CD14-positive monocyte (primary cell): ENCODE measurements around the gene HDAC4. TPM values are rescaled to one million over a fixed set of nuclear protein-coding genes. Genes with fewer than 3 reads are reported as not detected.
A peak's percentile ranks its signal among the peaks of the same experiment; 100 is the strongest.

Source experiments
- DNase-seq, 3 donors: peaks; one replicate each; pipeline ENCODE4 v3.0.0-alpha.2; 2011 to 2022
- H2AFZ ChIP-seq: 2 replicates; pipeline ENCODE4 v1.6.0; 2012; ENCODE audit warnings: mild to moderate bottlenecking, low read depth, low read length, inconsistent platforms; ENCODE audit not compliant: insufficient read depth, poor library complexity, severe bottlenecking
- H3K27ac ChIP-seq, 2 donors: 1 replicate in 1 of 2; 2 replicates in 1 of 2; pipeline ENCODE4 v1.5.1; 2012 to 2013; ENCODE audit warnings: low read length in 2 of 2, control low read depth in 1 of 2, inconsistent platforms in 1 of 2, low read depth in 1 of 2, mild to moderate bottlenecking in 1 of 2
- H3K27me3 ChIP-seq, 2 donors: one replicate each; pipeline versions ENCODE4 v1.6.0 to v1.6.1; 2011 to 2013; ENCODE audit warnings: low read length in 2 of 2; ENCODE audit not compliant: control insufficient read depth in 2 of 2, insufficient read depth in 2 of 2
- H3K36me3 ChIP-seq, 2 donors: replicated peaks in 1 of 2; 1 replicate in 1 of 2; 2 replicates in 1 of 2; pipeline versions ENCODE4 v1.5.1 to v1.6.1; 2012 to 2013; ENCODE audit warnings: low read length in 2 of 2, control low read depth in 1 of 2, inconsistent platforms in 1 of 2, mild to moderate bottlenecking in 1 of 2; ENCODE audit not compliant: insufficient read depth in 2 of 2, control insufficient read depth in 1 of 2
- H3K4me1 ChIP-seq, 2 donors: 1 replicate in 1 of 2; 2 replicates in 1 of 2; pipeline versions ENCODE4 v1.5.1 to v1.6.1; 2012 to 2013; ENCODE audit warnings: low read length in 2 of 2, control low read depth in 1 of 2, inconsistent platforms in 1 of 2, mild to moderate bottlenecking in 1 of 2, moderate library complexity in 1 of 2; ENCODE audit not compliant: insufficient read depth in 2 of 2, control insufficient read depth in 1 of 2
- H3K4me2 ChIP-seq: replicated peaks from 2 replicates; pipeline ENCODE3; 2012; ENCODE audit warnings: low read length, moderate library complexity, mild to moderate bottlenecking; ENCODE audit not compliant: poor library complexity, severe bottlenecking; ENCODE audit errors: extremely low read depth
- H3K4me3 ChIP-seq, 3 experiments: fragments of 200-600 bp in 1 of 3; sonication (generic) in 1 of 3; replicated peaks in 1 of 3; 1 replicate in 2 of 3; 2 replicates in 1 of 3; pipeline ENCODE4 v1.5.1; 2011 to 2013; ENCODE audit warnings: low read length in 3 of 3, mild to moderate bottlenecking in 3 of 3, control low read depth in 2 of 3, low read depth in 2 of 3, inconsistent platforms in 1 of 3, moderate library complexity in 1 of 3
- H3K79me2 ChIP-seq: 2 replicates; pipeline ENCODE4 v1.6.0; 2012; ENCODE audit warnings: mild to moderate bottlenecking, control low read depth, inconsistent platforms, low read length, moderate library complexity; ENCODE audit not compliant: insufficient read depth
- H3K9ac ChIP-seq: 2 replicates; pipeline ENCODE4 v1.6.0; 2017; ENCODE audit warnings: low read length, mild to moderate bottlenecking; ENCODE audit not compliant: insufficient read depth, poor library complexity, severe bottlenecking
- H3K9me3 ChIP-seq, 2 donors: replicated peaks in 1 of 2; 1 replicate in 1 of 2; 2 replicates in 1 of 2; pipeline versions ENCODE4 v1.5.1 to v1.6.1; 2012 to 2013; ENCODE audit warnings: low read length in 2 of 2, control low read depth in 1 of 2; ENCODE audit not compliant: control insufficient read depth in 1 of 2, insufficient read depth in 1 of 2
- H4K20me1 ChIP-seq: 2 replicates; pipeline ENCODE4 v1.6.0; 2012; ENCODE audit warnings: mild to moderate bottlenecking, low read length, control low read depth, moderate library complexity; ENCODE audit not compliant: insufficient read depth
- H3K27ac Mint-ChIP-seq, 7 donors: one replicate each; pipeline ENCODE4 v1.8.0; 2020; ENCODE audit warnings: mild to moderate bottlenecking in 7 of 7, mixed read lengths in 7 of 7, moderate library complexity in 6 of 7, inconsistent platforms in 2 of 7
- H3K27me3 Mint-ChIP-seq, 3 donors: one replicate each; pipeline ENCODE4 v1.8.0; 2021 to 2022; ENCODE audit warnings: low read depth in 3 of 3, mild to moderate bottlenecking in 3 of 3, mixed read lengths in 3 of 3, moderate library complexity in 3 of 3, inconsistent platforms in 1 of 3
- H3K36me3 Mint-ChIP-seq, 2 donors: one replicate each; pipeline ENCODE4 v1.8.0; 2020; ENCODE audit warnings: mixed read lengths in 2 of 2, inconsistent platforms in 1 of 2, mild to moderate bottlenecking in 1 of 2
- H3K4me1 Mint-ChIP-seq: one replicate; pipeline ENCODE4 v1.8.0; 2020; ENCODE audit warnings: mild to moderate bottlenecking, mixed read lengths
- H3K4me3 Mint-ChIP-seq, 2 donors: one replicate each; pipeline ENCODE4 v1.8.0; 2020; ENCODE audit warnings: mild to moderate bottlenecking in 2 of 2, mixed read lengths in 2 of 2, moderate library complexity in 1 of 2
- H3K9me3 Mint-ChIP-seq, 7 donors: one replicate each; pipeline ENCODE4 v1.8.0; 2020 to 2022; ENCODE audit warnings: mixed read lengths in 7 of 7, mild to moderate bottlenecking in 6 of 7, moderate library complexity in 6 of 7, inconsistent platforms in 2 of 7
- WGBS: methylation state at CpG from one replicate; pipeline ENCODE4 v1.1.5; 2013; ENCODE audit warnings: missing lambda C conversion rate; ENCODE audit not compliant: insufficient coverage; 5-methylcytosine and 5-hydroxymethylcytosine counted together
- intact Hi-C, 2 donors: fragments of 100-400 bp; cut with micrococcal nuclease; formaldehyde crosslinking; loops; one replicate each; pipeline versions ENCODE4 v1.15.0 to v1.15.1; 2023
- polyA plus RNA-seq, 3 donors: library from polyadenylated mRNA; depleted of rRNA in 1 of 3; unstranded in 2 of 3; stranded (reverse) in 1 of 3; fragments of 300-500 nt in 2 of 3; fragments of >200 nt in 1 of 3; fragmentation: Illumina TruSeq in 2 of 3; gene quantifications; 1 replicate in 2 of 3; 2 replicates in 1 of 3; pipeline ENCODE4 v1.2.3, GENCODE V29; 2012 to 2021
- TF ChIP-seq, protein P1 (sequence below): fragments of 200-600 bp; IDR thresholded peaks from one replicate; pipeline ENCODE4 v1.8.0; 2022; ENCODE audit warnings: antibody characterized with exemption, mild to moderate bottlenecking

The HDAC4 gene
- polyA plus RNA-seq, 3 donors, result 3.3 to 23.0 (median 4.5) TPM

DNA sequence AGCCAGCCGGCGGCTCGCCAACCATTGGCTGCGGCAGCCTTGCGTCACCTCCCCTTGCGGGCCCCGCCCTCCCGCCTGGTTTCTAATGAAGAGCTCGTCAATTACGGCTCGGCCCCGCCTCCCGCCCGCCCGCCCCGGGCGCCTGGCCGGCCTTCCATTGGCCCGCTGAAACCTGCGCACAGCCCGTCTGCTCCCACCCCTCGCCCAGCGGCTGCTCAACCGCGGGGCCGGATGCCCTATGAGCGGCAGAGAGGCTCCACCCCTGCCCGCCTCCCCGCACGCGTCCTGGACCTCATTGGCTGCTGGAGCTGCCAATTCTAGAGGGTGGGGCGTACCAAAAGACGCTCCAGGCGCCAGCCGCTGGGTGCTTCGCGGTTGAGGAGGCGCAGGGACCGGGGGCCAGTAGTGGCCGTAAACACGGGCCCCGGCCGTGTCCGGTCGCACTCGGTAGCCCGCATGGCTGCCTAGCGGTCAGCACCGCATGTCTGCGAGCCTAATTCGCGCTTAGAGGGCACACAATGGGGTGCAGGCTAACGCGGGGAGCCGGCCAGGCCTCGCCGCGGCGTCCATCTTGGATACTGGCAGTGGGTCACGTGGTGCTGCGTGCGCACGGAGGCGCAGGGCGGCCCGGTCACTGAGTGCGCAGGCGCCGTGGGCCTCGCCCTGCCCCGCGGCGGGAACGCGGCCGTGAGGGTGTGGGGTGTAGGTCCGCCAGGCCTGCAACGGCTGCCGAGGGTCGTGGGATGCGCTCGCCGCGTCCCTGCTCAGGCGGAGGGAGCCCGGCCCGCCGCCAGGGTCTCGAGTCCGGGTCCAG is 454 bp upstream of the HDAC4 start:
- Histone ChIP-seq H3K9me3 (no peaks in the 10 kb centered on the region), H3K27ac (peak overlapping the region; percentile 99), H3K4me2 (peak overlapping the region; percentile 78), H3K36me3 (no peaks in the 10 kb centered on the region), H2AFZ (peak overlapping the region; percentile 83), H3K4me1 (peaks cover 14 to 36% of the 10 kb centered on the region in 2 donors), H3K79me2 (peaks cover 43% of the 10 kb centered on the region), H3K27me3 (no peaks in the 10 kb centered on the region), H3K4me3 (peak overlapping the region; percentile 52 to 85 (median 79)), H3K9ac (peak overlapping the region; percentile 94), H4K20me1 (peaks cover 13% of the 10 kb centered on the region)
- Mint-ChIP-seq H3K9me3 (no peaks in the 10 kb centered on the region), H3K27ac (peak overlapping the region; percentile 95 to 99 (median 98)), H3K27me3 (peaks cover 0 to 11% (median 0%) of the 10 kb centered on the region in 3 donors), H3K36me3 (peaks cover 4 to 7% of the 10 kb centered on the region in 2 donors), H3K4me3 (peak overlapping the region; percentile 79 to 88), H3K4me1 (peaks cover 39% of the 10 kb centered on the region)
- TF ChIP-seq, protein P1, sequence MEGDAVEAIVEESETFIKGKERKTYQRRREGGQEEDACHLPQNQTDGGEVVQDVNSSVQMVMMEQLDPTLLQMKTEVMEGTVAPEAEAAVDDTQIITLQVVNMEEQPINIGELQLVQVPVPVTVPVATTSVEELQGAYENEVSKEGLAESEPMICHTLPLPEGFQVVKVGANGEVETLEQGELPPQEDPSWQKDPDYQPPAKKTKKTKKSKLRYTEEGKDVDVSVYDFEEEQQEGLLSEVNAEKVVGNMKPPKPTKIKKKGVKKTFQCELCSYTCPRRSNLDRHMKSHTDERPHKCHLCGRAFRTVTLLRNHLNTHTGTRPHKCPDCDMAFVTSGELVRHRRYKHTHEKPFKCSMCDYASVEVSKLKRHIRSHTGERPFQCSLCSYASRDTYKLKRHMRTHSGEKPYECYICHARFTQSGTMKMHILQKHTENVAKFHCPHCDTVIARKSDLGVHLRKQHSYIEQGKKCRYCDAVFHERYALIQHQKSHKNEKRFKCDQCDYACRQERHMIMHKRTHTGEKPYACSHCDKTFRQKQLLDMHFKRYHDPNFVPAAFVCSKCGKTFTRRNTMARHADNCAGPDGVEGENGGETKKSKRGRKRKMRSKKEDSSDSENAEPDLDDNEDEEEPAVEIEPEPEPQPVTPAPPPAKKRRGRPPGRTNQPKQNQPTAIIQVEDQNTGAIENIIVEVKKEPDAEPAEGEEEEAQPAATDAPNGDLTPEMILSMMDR, result no peak
- intact Hi-C loops, result loop anchor here in 1 of 2 donors (2.0 to 5.0 kb wide), 3 partner anchors 36 to 100 kb away; no protein-coding TSS in a partner anchor
- under 1% methylated on average over 90 of the region's 90 CpGs for WGBS
- peak; percentile 98 to 99 (median 99) for DNase-seq

DNA sequence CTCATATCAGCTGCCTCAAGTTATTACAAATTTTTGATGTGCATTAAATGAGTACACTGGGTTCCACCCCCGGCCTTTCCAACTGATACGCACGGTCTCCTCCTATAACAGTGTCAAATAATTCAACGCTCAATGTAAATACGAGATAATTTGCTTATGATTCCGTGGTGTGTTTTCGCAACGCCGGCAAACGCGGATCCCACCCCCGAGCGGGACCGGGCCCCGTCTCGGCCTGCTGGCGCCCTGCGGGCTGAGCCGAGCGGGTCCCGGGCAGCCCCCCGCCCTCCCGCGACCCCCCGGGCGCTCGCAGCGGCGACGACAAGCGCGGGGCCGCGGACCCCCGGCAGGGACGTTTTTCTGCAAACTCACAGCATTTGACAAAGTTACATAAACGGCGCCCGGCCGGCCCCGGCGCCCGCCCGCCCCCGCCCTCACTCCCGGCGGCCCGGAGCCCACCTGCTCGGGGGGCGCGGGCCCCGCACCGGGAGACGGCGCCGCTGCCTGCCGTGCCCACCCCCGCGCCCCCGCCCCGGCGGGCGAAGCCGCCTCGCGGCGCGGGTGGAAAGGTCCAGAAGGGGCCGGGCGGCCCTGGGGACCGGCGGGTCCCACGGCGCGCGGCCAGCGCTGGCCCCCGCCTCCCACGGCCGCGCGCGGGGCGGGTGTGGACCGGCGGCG is 762 bp downstream of the HDAC4 start:
- H3K4me1 ChIP-seq, result peaks cover 14 to 36% of the 10 kb centered on the region in 2 donors

More for the DNA sequence above, 762 bp downstream of the HDAC4 start:
- Histone ChIP-seq H2AFZ (no peak overlapping the region), H3K4me3 (peak overlapping the region; percentile 46 to 76 (median 73)), H3K27me3 (no peaks in the 10 kb centered on the region), H3K36me3 (no peaks in the 10 kb centered on the region), H3K9me3 (no peaks in the 10 kb centered on the region), H3K79me2 (peaks cover 55% of the 10 kb centered on the region), H3K4me2 (peak overlapping the region; percentile 89), H4K20me1 (peaks cover 18% of the 10 kb centered on the region), H3K9ac (peak overlapping the region; percentile 82), H3K27ac (peak overlapping the region in 1 of 2 donors; percentile 81)
- TF ChIP-seq, protein P1, result no peak
- H3K27ac Mint-ChIP-seq, result peak overlapping the region; percentile 74 to 91 (median 86)
- DNase-seq, result no peak
- H3K36me3 Mint-ChIP-seq, result peaks cover 5 to 7% of the 10 kb centered on the region in 2 donors
- no peaks in the 10 kb centered on the region for H3K9me3 Mint-ChIP-seq
- WGBS, result under 1% methylated on average over 85 of the region's 87 CpGs
- peak overlapping the region; percentile 89 to 90 for H3K4me3 Mint-ChIP-seq
- intact Hi-C loops, result loop anchor here (2.0 to 10.0 kb wide), 5 partner anchors 37 to 131 kb away; no protein-coding TSS in a partner anchor
- peaks cover 0 to 11% (median 0%) of the 10 kb centered on the region in 3 donors for H3K27me3 Mint-ChIP-seq
- H3K4me1 Mint-ChIP-seq, result peaks cover 42% of the 10 kb centered on the region
